Adrenal gland (tissue), 5 donors: ENCODE measurements around the gene ALDH3B2.
"Not testable (repeated sequence)": the region's sequence is repeated elsewhere in the genome, so short reads cannot be mapped to it uniquely, and the experiment has no call there.

Experiments used
- CTCF ChIP-seq, 6 experiments: fragments of 450-650 bp in 4 of 6; fragments of 200-600 bp in 2 of 6; sonication (generic) in 1 of 6; IDR thresholded peaks; 1 replicate in 5 of 6; 2 replicates in 1 of 6; pipeline versions ENCODE4 v1.5.1 to v1.8.0; 2016 to 2021; ENCODE audit warnings: antibody characterized with exemption in 6 of 6, mild to moderate bottlenecking in 2 of 6, moderate library complexity in 1 of 6
- POLR2A ChIP-seq, 2 donors: fragments of 450-650 bp; IDR thresholded peaks; one replicate each; pipeline ENCODE4 v1.6.1; 2017; ENCODE audit warnings: antibody characterized with exemption in 2 of 2, mild to moderate bottlenecking in 2 of 2, moderate library complexity in 1 of 2
- donor health status: DM: no; HTN: no; CAD: no.

GRCh38 chr11:67715801-67716200 is 41.4 kb upstream of the ALDH3B2 start:
- TF ChIP-seq CTCF, POLR2A (IDR thresholded peaks at IDR 0.05): not testable (repeated sequence)
